Measurements from ENCODE around the gene LYST.
"Not testable (repeated sequence)": the region's sequence is repeated elsewhere in the genome, so short reads cannot be mapped to it uniquely, and the experiment has no call there.

Gene LYST, protein sequence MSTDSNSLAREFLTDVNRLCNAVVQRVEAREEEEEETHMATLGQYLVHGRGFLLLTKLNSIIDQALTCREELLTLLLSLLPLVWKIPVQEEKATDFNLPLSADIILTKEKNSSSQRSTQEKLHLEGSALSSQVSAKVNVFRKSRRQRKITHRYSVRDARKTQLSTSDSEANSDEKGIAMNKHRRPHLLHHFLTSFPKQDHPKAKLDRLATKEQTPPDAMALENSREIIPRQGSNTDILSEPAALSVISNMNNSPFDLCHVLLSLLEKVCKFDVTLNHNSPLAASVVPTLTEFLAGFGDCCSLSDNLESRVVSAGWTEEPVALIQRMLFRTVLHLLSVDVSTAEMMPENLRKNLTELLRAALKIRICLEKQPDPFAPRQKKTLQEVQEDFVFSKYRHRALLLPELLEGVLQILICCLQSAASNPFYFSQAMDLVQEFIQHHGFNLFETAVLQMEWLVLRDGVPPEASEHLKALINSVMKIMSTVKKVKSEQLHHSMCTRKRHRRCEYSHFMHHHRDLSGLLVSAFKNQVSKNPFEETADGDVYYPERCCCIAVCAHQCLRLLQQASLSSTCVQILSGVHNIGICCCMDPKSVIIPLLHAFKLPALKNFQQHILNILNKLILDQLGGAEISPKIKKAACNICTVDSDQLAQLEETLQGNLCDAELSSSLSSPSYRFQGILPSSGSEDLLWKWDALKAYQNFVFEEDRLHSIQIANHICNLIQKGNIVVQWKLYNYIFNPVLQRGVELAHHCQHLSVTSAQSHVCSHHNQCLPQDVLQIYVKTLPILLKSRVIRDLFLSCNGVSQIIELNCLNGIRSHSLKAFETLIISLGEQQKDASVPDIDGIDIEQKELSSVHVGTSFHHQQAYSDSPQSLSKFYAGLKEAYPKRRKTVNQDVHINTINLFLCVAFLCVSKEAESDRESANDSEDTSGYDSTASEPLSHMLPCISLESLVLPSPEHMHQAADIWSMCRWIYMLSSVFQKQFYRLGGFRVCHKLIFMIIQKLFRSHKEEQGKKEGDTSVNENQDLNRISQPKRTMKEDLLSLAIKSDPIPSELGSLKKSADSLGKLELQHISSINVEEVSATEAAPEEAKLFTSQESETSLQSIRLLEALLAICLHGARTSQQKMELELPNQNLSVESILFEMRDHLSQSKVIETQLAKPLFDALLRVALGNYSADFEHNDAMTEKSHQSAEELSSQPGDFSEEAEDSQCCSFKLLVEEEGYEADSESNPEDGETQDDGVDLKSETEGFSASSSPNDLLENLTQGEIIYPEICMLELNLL (N-terminal part only)

DNA sequence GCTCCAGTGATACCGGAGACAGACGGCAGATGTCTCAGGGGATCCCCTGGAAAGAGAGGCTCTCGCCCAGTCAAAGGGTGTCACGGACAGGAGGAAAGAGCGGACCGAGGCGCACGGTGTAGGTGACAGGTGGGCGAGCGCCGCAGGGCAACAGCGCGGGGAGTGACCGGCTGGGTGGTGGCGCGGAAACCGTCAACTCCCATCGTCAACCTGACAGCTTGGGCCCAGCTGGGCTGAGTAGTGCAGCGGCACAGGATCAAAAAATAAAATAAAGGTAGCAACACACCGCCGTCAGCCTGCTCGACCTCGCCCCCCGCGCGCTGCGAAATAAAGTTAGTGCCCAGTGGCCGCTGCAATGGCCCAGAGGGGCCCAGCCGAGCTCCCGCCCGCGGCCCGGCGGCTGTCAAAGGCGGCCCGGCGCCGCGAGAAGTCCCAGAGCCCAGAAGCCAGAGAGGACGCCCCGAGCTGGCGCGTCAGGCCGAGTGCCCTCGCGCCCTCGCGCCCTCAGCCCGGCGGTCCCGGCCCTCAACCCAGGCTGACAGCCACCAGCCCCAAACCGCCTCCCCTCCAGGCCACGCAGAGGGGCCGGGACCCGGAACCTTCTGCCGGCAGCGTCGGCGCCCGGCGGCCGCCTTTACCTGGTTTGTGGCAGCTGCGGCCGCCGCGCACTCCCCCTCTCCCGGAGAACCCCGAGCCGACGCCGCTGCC is at the start of gene LYST:
Gene LYST (minus strand): TSS at position 702 of the 708 bp plus-strand sequence. CDS start 36,489 bp downstream, outside the sequence.
- ATAC-seq: peak; percentile 42 to 46

DNA sequence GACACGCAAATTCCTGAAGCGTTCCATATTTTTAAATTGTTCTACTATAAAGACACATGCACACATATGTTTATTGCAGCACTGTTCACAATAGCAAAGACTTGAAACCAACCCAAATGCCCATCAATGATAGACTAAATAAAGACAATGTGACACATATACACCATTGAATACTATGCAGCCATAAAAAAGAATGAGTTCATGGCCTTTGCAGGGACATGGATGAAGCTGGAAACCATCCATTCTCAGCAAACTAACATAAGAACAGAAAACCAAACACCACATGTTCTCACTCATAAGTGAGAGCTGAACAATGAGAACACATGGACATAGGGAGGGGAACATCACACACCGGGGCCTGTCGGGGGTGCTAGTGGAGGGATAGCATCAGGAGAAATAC is 48.8 kb upstream of the LYST start:
- ATAC-seq: not testable (repeated sequence)

DNA sequence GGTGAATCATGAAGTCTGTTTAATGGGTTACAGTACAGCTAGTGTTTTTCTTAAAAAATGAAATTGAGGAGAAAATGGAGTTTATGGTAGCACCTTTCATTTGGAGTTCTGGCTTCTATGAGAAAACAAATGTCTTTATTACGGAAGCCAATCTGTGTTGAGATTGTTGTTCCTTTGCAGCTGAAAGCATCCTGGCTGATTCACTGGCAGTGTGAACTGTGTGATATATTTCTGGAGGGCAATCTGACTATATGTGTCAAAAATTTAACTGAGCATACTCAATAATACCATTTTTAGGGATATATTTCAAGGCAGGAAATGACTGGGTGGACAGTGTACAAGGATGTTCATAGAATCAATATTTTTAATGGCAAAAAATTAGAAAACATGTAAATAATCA is 46.6 kb upstream of the LYST start:
- no peak for ATAC-seq

DNA sequence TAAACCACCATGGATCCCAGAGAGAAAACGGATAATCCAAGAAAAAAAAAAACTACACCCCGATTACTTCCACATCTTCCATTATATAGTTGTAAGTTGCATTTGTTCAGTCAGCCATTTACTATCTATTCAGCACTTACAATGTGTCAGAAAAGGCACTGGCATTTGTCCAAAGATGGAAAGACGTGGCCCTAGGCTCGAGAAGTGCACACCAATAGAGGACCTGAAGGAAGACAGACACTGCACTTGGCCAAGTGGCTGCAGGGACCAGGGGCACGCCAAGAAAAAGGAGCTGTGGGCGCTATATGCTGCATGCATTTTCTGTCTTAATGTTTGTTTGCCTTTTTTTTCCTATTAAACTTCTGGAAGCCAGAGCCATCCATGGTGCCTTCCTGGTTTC is 45.2 kb upstream of the LYST start:
- no peak for ATAC-seq

DNA sequence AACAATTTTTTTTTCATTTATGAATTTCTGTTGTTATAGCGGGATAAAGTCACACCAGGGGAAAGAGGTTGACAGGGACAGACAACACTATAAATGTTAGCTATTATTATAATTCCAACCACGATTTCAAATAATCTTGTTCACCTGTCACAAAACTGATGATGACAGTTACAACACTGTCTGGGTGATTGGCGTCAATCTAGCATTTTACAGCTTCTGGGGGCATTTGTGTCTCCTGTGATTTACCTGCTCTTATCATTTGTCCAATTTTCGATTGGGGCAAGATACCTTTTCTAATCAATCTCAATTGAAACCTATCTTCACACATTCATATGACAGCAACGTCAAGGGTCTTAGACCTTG is 44.6 kb upstream of the LYST start:
- no peak for ATAC-seq

DNA sequence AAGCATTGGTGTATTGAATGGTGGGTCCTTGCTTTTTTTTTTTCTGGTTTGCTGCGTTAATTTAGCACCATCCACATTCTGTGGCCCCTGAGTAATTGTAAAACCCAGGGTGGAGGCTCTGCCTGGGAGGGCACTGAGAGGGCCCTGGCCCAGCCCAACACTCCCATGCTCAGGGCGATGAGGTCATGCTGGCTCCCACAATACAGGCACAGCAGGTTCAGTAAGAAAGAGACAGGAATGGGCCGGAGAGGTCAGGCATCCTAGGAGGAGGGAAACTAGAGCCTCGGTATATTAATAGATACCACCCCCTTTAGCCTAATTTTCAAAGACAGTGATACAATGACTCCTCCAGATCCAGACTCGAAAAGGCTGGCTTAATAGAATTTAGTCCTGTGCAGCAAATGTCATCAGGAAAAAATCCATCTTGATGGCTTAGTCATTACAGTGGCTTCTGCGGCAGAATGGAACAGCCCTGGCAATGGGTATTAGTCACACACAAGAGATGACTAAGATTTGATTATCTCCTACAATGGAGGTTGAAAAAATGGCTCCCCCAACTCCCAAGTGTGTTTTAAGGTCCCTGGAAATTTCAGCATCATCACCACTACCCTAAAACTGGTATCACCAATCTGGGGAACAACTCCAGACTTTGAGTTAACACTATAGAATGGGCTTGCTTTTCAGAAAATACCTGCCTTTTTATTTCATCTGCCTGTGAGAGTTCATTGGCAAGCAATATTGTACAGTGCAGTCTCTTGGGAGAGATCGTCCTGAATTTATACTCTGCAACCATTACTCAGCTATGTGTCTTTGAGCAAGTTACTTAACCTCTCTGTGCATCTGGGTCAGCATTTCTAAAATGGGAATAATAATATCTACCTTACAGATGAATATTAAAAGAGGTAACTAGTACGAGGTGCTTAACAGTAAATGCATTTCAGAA is 43.9 kb upstream of the LYST start:
- peak; percentile 95 to 97 for ATAC-seq

DNA sequence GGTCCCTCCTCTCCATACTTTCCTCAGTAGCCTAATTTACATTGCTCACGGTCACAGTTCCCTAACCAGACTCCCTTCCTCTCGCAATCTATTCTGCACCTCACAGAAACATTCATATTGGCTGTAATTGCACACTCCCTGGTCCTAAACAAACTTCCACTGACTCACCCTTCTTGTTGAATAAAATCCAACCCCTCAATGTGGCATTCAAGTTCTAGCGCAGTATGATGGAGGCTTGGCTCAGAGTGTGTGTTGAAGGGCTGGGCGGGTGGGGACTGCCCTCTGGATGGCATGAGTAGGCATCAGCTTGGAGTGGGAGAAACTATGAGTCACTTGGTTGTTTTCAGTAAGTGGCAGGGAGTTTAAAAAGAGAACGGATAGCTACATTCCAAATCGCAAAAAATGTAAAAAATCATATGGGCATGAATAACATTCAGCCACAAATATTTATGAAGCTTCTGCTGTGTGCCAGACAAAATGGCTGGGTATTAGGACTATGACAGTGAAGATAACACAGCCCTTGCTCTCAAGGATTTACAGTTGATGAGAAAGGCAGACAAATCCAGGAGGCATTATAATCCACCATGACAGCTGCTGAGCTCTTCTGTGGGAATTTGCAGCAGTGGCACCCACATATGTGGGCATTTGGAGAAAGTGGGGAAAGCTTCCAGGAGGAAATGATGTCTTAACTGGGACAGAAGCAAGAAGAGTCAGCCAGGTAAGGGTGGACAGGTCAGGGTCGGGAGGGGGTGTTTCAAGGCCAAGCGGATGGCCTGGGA is 42.2 kb upstream of the LYST start:
- no peak for ATAC-seq

DNA sequence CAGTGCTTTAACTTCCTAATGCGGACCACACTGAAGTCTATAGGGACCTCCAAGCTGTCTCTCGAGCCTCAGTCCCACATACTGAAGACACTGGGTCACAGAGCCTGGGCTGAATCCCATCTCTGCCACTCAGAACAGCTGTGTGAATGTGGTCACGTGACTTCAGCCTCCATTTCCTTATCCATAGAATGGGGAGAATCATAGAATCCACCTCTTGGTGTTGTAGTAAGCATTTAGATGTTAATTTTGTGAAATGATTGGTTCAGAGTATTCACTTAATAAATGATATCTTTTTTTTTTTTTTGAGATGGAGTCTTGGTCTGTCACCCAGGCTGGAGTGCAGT is 41.2 kb upstream of the LYST start:
- ATAC-seq: no peak

DNA sequence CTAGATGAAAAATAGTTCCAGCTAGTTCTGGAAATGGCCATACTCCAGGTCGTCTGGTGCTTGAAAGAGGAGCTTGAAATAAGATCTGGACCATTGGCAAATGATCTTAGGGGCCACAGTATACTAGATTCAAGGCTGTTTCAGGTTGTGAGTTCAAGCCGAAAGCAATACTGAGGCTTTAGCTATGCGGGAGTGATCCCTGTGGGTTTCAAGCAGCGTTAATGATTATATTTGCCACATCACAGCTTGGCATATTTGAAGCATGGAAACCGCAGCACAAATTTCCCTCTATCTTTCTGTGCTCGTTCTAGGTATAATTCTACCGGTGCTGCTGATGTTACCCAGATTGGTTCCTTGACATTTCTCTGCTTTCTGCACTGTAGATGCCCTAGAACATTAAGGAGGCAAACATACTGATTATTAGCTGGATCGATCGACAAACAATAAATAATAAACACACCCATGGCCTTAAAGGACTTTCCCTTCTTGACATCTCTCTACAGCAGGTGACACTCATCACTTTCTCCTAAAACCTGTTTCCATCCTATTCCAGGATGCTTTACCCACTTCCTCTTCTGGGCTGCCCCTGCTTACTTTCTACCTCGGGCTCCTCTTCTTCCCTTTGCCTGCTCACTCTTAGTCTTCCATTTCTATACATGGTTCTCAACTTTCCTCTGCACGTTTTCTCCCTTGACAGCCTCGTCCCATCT is 40.6 kb upstream of the LYST start:
- ATAC-seq: no peak

DNA sequence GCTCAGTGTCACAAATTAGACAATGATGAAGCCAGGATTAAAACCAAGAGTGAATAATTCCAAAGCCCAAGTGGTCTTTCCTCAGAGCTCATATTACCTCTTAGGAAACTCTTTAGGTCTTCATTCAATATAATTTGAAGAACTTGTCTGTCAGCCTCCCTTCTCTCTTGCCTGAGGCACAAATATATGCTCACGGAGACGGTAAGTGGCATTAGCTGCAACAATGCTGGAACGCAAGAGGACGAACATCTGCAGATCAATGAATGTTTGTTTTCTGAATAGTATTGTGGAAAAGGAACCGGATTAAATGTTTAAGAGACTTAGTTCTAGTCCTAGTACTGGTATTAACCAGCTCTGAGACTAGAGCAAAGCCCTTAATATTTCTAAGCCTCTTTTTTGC is 39.7 kb upstream of the LYST start:
- ATAC-seq: no peak

DNA sequence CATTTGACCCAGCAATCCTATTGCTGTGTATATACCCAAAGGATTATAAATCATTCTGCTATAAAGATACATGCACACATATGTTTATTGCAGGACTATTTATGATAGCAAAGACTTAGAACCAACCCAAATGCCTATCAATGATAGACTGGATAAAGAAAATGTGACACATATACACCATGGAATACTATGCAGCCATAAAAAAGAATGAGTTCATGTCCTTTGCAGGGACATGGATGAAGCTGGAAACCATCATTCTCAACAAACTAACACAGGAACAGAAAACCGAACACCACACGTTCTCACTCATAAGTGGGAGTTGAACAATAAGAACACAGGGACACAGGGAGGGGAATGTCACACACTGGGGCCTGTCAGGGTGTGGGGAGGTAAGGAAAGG is 37.1 kb upstream of the LYST start:
- ATAC-seq: not testable (repeated sequence)

DNA sequence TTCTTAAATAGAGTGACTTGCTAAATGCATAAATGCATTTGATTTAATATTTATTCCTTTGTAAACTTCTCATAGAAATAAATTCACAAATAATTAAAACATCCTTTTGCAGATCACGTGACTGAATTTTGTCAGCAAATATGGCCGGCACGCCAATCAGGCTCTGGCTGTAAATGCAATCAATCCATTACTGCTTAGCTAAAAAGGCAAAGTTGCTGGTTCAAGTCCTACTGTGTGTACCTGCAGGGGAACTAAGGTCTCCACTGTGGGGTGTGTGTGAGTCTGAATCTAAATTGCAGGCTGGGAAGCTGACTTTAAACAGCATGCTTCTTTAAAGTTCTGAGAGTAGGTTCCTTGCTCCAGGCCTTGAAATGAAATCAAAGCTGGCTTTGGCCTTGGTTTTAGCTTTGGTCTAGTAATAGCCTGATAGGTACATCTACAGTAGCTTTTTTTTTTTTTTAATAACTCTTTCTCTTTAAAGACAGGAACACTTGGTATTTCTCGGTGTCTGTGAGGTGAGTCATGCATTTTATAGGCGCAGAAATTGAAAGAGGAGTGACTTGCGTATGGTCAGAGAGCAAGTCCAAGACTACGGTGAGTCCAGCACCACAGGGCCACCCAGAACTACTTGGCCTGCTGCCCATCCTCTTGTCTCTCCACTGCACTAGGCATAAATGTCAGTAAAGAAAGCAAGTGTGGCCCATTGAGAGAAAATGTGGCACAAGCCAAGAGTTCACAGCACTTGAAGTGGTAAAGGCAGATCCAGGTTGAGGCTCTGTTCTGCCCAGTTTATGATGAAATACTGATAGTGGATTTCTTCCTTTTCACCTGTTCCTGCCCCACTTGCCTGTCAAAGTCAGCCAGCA is 36.2 kb upstream of the LYST start:
- ATAC-seq: no peak

DNA sequence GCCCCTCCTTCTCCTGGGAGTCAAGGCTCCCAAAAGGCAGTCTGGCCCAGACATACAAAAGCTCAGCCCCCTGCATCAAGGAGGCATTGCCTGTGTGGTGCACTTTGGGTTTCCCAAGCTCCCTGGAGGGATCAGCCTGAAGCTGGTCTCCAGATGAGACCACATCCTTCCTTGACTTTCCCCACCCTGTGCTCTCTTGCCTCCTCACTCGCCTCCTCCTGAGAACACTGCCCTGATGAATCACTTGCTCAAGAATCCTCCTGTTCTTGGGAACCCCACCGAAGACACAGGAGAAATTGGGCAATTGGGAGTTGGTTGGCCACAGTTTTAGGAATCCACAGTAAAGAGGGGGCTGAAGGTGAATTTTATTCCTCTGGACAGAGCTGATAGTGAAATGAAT is 34.8 kb upstream of the LYST start:
- ATAC-seq: no peak

DNA sequence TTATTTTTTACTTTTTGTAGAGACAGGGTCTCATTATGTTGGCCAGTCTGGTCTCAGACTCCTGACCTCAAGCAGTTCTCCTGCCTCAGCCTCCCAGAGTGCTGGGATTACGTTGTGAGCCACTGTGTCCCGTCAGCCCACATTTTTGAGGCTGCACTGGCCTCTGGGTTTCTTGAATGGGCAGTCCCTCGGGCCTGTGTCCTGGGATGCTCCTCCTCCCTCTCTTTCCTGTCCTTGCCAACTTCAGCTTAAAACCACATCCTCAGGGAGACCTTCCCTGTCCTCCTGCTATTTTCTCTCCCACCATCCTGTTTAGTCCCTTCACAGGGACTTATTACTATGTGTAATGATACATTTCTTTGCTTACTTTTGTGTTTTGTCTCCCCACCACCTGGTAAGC is 31.4 kb upstream of the LYST start:
- no peak for ATAC-seq

DNA sequence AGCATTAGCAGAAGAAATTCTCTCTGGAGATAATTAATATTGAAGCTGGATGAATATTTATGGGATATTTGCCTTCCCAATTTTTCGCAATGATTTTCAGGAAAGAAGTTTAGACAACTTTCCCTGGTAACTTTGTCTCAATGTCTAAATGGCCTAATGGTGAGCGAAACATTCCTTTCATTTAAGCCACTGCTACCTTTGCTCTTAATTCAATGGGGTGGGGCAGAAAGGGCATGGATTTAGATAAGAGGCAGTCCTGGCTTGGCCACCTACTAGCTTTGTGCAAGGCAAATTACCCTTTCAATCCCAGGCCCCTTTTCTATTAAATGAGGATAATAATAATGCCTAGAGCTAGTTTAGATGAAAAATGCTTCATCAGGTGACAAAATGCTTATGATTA is 27.1 kb upstream of the LYST start:
- ATAC-seq: no peak

DNA sequence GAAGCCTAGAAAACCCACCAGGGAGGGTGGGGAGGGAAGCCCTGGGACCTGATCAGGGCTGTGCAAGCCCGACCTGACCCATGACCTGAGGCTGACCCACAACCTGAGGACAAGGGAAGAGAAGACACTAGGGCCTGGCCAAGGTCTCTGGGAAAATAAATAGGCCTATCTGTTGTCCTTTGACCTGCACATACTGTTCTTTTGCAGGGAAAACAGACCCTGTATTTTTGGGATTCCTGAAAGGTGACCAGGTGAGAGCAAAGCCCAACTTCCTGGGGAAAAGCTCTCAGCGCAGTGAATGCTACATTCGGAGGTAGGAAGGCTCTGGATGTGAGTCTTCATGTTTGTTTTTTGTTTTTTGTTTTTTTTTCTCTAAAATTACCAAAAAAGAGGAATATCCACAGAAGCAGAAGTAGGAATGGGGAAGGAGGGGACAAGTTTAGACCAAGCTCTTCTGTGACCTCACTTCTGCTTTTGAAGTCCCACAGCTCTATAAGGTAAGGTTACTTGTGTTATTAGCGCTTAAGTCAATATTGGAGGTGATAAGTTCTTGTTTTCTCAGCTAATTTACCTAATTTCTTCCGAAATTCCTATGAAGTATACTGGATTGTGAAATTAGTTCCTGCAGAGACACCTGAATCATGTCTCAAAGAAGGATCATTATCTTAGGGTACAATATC is 26.2 kb upstream of the LYST start:
- ATAC-seq: no peak

DNA sequence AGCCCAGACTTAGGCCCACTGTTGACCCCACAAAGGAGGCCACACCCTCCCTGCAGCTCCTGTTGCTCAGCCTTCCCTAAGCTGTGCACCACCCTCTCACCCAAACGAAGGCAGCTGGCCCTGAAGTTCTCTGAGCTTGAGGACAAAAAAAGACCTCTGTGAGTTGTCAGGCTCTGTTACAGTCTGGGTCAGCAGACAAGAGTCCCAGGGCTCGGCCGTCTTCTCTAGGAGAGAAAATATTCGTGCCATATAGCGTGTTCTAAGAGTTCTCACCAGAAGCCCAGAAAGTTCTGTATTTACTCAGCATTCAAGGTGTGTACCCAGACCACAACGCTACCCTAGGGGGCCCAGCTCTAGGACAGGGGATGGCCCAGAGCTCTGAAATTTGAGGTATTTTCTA is 25.5 kb upstream of the LYST start:
- ATAC-seq: no peak

DNA sequence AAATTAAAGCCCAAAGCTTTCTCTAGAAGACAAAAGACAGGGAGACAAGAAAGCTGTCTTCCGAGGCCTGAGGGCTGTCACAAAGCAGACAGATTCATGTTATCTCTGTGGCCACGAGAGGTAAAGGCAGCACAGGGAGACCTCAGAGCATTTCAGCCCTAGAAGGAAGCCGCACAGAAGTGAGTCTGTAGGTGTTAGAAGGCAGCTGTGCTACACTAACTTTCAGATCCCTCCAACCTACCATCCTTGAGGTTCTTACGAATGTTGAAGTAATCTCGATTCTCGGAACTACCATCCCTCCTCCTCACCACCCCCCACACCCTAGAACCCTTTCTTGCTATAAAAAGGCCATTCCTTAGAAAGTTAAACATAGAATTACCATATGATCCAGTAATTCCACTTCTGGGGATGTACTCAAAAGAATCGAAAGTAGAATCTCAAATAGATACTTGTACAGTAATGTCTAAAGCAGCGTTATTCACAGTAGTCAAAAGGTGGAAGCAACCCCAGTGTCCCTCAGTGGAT is 21.5 kb upstream of the LYST start:
- ATAC-seq: peak; percentile 92 to 94
